OCI-LY7 (cell line): ENCODE results near the gene CLDN22. TPM values are rescaled to one million over a fixed set of nuclear protein-coding genes. Genes with fewer than 3 reads are reported as not detected.

Experiments
- BruUV-seq: library from RNA; stranded (reverse); fragments of 400-500 nt; replicated peaks from 2 replicates; lab custom pipeline; 2021; lab: Mats Ljungman, UMichigan
- CTCF ChIA-PET: fragments of 300-600 bp; sonication (Branson Sonifier 250); formaldehyde crosslinking; loops from one replicate; lab custom pipeline; 2022; ENCODE audit warnings: antibody characterized with exemption; ENCODE audit not compliant: unreplicated experiment; lab: Charles Lee
- POLR2A ChIA-PET: fragments of 300-600 bp; sonication (Branson Sonifier 250); formaldehyde crosslinking; loops from one replicate; lab custom pipeline; 2022; ENCODE audit warnings: antibody characterized with exemption; lab: Charles Lee
- DNase-seq: peaks from one replicate; pipeline ENCODE4 v3.0.0-alpha.2; 2015; ENCODE audit warnings: low spot score
- H2AFZ ChIP-seq: fragments of 200-600 bp; sonication (generic), shearing (Covaris generic); 2 replicates; pipeline ENCODE4 v1.6.1; 2014; ENCODE audit warnings: mild to moderate bottlenecking, antibody characterized with exemption, low read length, moderate library complexity
- H3K27ac ChIP-seq: fragments of 200-600 bp; sonication (generic); 2 replicates; pipeline ENCODE4 v1.5.1; 2014; ENCODE audit warnings: mixed run types, low read depth, mild to moderate bottlenecking, moderate library complexity, low read length, inconsistent platforms; ENCODE audit not compliant: poor library complexity, severe bottlenecking
- H3K36me3 ChIP-seq: fragments of 200-600 bp; sonication (generic); 2 replicates; pipeline ENCODE4 v1.6.1; 2014; ENCODE audit warnings: mild to moderate bottlenecking, antibody characterized with exemption, low read length, moderate library complexity, mixed read lengths; ENCODE audit not compliant: insufficient read depth
- H3K4me1 ChIP-seq: fragments of 200-600 bp; sonication (generic); 2 replicates; pipeline ENCODE4 v1.5.1; 2014; ENCODE audit warnings: mild to moderate bottlenecking, low read length; ENCODE audit not compliant: insufficient read depth, poor library complexity, severe bottlenecking
- H3K4me2 ChIP-seq: fragments of 200-600 bp; sonication (generic); 2 replicates; pipeline ENCODE4 v1.6.1; 2014; ENCODE audit warnings: mild to moderate bottlenecking, low read length
- H3K4me3 ChIP-seq: fragments of 200-600 bp; sonication (generic); 2 replicates; pipeline ENCODE4 v1.5.1; 2014; ENCODE audit warnings: mild to moderate bottlenecking, low read depth, low read length; ENCODE audit not compliant: poor library complexity, severe bottlenecking
- H3K79me2 ChIP-seq: fragments of 200-600 bp; sonication (generic); 2 replicates; pipeline ENCODE4 v1.6.1; 2016; ENCODE audit warnings: low read depth, mild to moderate bottlenecking, low read length, moderate library complexity, mixed read lengths; ENCODE audit not compliant: insufficient read depth
- H3K9me2 ChIP-seq: fragments of 200-600 bp; sonication (generic); 2 replicates; pipeline ENCODE4 v1.6.1; 2016; ENCODE audit warnings: mild to moderate bottlenecking, low read length, mixed read lengths; ENCODE audit not compliant: insufficient read depth
- H3K9me3 ChIP-seq: fragments of 200-600 bp; sonication (generic); 2 replicates; pipeline ENCODE4 v1.6.1; 2014; ENCODE audit warnings: mild to moderate bottlenecking, mixed run types, low read length, mixed read lengths
- H4K20me1 ChIP-seq: fragments of 200-600 bp; sonication (generic); 2 replicates; pipeline ENCODE4 v1.6.1; 2014; ENCODE audit warnings: mild to moderate bottlenecking, antibody characterized with exemption, low read length, moderate library complexity, mixed read lengths; ENCODE audit not compliant: insufficient read depth
- EZH2phosphoT487 ChIP-seq: fragments of 200-600 bp; sonication (generic); IDR thresholded peaks from 2 replicates; pipeline ENCODE4 v1.6.1; 2018; ENCODE audit warnings: low read depth, borderline replicate concordance, mild to moderate bottlenecking, mixed run types, antibody characterized with exemption, low read length, moderate library complexity, mixed read lengths
- intact Hi-C: fragments of 100-400 bp; cut with micrococcal nuclease; formaldehyde crosslinking; loops from one replicate; pipeline ENCODE4 v1.10.0; 2022; ENCODE audit not compliant: unreplicated experiment
- total RNA-seq, 2 experiments: library from RNA; depleted of rRNA in 1 of 2; stranded (reverse); fragments of >200 nt in 1 of 2; shearing (Covaris generic) in 1 of 2; gene quantifications; 2 replicates each; pipeline ENCODE4 v1.2.3, GENCODE V29; 2014 to 2022
- TF ChIP-seq, protein P1 (sequence below): fragments of 200-600 bp; sonication (generic); conservative IDR thresholded peaks from 2 replicates; pipeline ENCODE4 v1.5.1; 2014; ENCODE audit warnings: mild to moderate bottlenecking, antibody characterized with exemption, low read length, moderate library complexity, mixed read lengths

The CLDN22 gene
- total RNA-seq, 2 experiments from 2014 or later = not detected

DNA sequence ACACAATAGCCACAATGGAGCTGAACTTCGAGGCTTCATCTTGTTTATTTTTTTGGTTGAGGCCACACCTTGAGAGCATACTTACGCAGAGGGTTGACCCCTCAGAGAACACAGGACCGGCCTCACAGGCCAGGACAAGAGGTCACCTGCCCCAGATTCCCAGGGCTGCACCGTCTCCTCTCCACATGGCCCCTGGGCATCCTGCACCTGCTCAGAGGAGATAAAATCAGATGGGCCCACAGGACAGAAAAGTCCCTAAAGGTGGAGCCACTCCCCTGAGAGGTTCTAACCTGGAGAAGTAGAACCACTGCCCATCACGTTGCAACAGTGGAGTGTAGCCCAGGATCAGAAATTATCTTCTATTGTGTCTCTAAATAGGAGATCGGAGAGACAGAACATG is 3.2 kb upstream of the CLDN22 start:
- POLR2A ChIA-PET = interaction anchor here (0.6 to 0.8 kb wide), 2 partner anchors 286 to 669 kb away, joined by 3 read pairs; no protein-coding TSS in a partner anchor
- DNase-seq = no peak
- H3K79me2 ChIP-seq = no peaks in the 10 kb centered on the region
- H3K9me3 ChIP-seq = no peaks in the 10 kb centered on the region
- no peak for TF ChIP-seq EZH2phosphoT487
- no peak overlapping the region for H2AFZ ChIP-seq
- CTCF ChIA-PET = no interaction called here
- intact Hi-C loops = no loop called here
- no peak overlapping the region for H3K27ac ChIP-seq
- BruUV-seq = no TSS peak
- no peaks in the 10 kb centered on the region for H3K4me1 ChIP-seq
- H4K20me1 ChIP-seq = no peaks in the 10 kb centered on the region
- no peak overlapping the region for H3K4me2 ChIP-seq
- H3K4me3 ChIP-seq = no peak overlapping the region
- H3K36me3 ChIP-seq = no peaks in the 10 kb centered on the region
- no peaks in the 10 kb centered on the region for H3K9me2 ChIP-seq

- intact Hi-C loops = no loop called here
- Histone ChIP-seq H3K79me2 (no peaks in the 10 kb centered on the region), H3K27ac (no peak within 1 kb of the TSS), H3K9me2 (no peaks in the 10 kb centered on the region), H4K20me1 (no peaks in the 10 kb centered on the region), H3K9me3 (no peaks in the 10 kb centered on the region), H3K36me3 (no peaks in the 10 kb centered on the region), H3K4me2 (no peak within 1 kb of the TSS), H2AFZ (no peak within 1 kb of the TSS), H3K4me1 (no peaks in the 10 kb centered on the region), H3K4me3 (no peak within 1 kb of the TSS)
- TF ChIP-seq EZH2phosphoT487 = no peak
- TF ChIP-seq, protein P1, sequence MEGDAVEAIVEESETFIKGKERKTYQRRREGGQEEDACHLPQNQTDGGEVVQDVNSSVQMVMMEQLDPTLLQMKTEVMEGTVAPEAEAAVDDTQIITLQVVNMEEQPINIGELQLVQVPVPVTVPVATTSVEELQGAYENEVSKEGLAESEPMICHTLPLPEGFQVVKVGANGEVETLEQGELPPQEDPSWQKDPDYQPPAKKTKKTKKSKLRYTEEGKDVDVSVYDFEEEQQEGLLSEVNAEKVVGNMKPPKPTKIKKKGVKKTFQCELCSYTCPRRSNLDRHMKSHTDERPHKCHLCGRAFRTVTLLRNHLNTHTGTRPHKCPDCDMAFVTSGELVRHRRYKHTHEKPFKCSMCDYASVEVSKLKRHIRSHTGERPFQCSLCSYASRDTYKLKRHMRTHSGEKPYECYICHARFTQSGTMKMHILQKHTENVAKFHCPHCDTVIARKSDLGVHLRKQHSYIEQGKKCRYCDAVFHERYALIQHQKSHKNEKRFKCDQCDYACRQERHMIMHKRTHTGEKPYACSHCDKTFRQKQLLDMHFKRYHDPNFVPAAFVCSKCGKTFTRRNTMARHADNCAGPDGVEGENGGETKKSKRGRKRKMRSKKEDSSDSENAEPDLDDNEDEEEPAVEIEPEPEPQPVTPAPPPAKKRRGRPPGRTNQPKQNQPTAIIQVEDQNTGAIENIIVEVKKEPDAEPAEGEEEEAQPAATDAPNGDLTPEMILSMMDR = no peak
- CTCF ChIA-PET = no interaction called here
- POLR2A ChIA-PET = interaction anchor here (0.8 kb wide), 1 partner anchor 670 kb away, joined by 3 read pairs; no protein-coding TSS in a partner anchor
- BruUV-seq = no TSS peak
- no peak for DNase-seq
Observed at GRCh38 chr4:183322326-183322725, 2.2 kb upstream of the CLDN22 start, which contains the start of gene CLDN24. CLDN24 (minus strand) TSS chr4:183322426; CDS start chr4:183322426, 0 bp downstream.

DNA sequence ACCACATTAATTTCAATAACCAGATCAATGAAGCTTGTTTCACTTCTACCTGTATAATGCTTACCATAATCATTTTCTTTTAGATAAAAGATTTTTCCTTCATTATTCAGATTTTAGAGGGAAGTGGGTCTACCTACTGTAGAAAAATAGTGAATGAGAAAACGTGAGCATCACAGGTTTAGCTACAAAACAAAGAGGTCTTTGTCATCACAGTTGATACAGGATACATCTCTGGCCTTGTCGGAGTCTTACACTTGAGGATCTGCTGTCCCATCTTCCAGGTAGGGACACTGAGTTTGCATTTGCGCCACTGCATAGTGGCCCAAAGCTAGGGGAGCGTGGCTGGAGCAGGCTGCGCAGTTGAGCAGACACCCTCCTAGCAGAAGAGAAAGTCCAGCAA is 1.4 kb upstream of the CLDN22 start:
- Histone ChIP-seq H3K9me3 (no peaks in the 10 kb centered on the region), H3K36me3 (no peaks in the 10 kb centered on the region), H4K20me1 (no peaks in the 10 kb centered on the region), H3K4me1 (no peaks in the 10 kb centered on the region), H3K79me2 (no peaks in the 10 kb centered on the region), H3K4me2 (no peak overlapping the region), H3K4me3 (no peak overlapping the region), H3K9me2 (no peaks in the 10 kb centered on the region), H2AFZ (no peak overlapping the region), H3K27ac (no peak overlapping the region)
- no TSS peak for BruUV-seq
- intact Hi-C loops = no loop called here
- TF ChIP-seq, protein P1 = no peak
- TF ChIP-seq EZH2phosphoT487 = no peak
- POLR2A ChIA-PET = no interaction called here
- CTCF ChIA-PET = no interaction called here
- no peak for DNase-seq
